Endothelial cell of umbilical vein (primary cell): ENCODE results near the gene METTL18. TPM values are rescaled to one million over a fixed set of nuclear protein-coding genes. Genes with fewer than 3 reads are reported as not detected.
A peak's percentile ranks its signal among the peaks of the same experiment; 100 is the strongest.

Experiments
- BruUV-seq: library from RNA; stranded (reverse); fragments of 400-500 nt; replicated peaks from 2 replicates; lab custom pipeline; 2021; lab: Mats Ljungman, UMichigan
- CTCF ChIA-PET: fragments of 300-600, 350-600 bp; sonication (Branson Sonifier 250); formaldehyde crosslinking; loops from one replicate; lab custom pipeline; 2021; ENCODE audit warnings: antibody characterized with exemption, inconsistent platforms; lab: Charles Lee
- POLR2A ChIA-PET: fragments of 300-600, 350-600 bp; sonication (Branson Sonifier 250); formaldehyde crosslinking; loops from one replicate; lab custom pipeline; 2021; ENCODE audit warnings: antibody characterized with exemption, inconsistent platforms; lab: Charles Lee
- DNase-seq: peaks from one replicate; pipeline ENCODE4 v3.0.0-alpha.2; 2011; ENCODE audit warnings: low read depth, low spot score
- FAIRE-seq: peaks from 2 replicates; lab custom pipeline; 2011; peaks lifted over from hg19 to GRCh38; lab: Jason Lieb, UNC
- H2AFZ ChIP-seq: 2 replicates; pipeline ENCODE4 v1.6.0; 2012; ENCODE audit warnings: low read depth, low read length, control low read depth, inconsistent platforms
- H3K27ac ChIP-seq: 2 replicates; pipeline ENCODE4 v1.5.1; 2011; ENCODE audit warnings: low read depth, mild to moderate bottlenecking, control low read depth, low read length, moderate library complexity; ENCODE audit not compliant: insufficient read depth
- H3K27me3 ChIP-seq, 2 experiments: 2 replicates each; pipeline versions ENCODE4 v1.6.0 to v1.6.1; 2011; ENCODE audit warnings: low read length in 2 of 2, mixed read lengths in 1 of 2; ENCODE audit not compliant: control insufficient read depth in 2 of 2, insufficient read depth in 2 of 2
- H3K36me3 ChIP-seq, 2 experiments: 2 replicates in 1 of 2; 3 replicates in 1 of 2; pipeline ENCODE4 v1.5.1; 2011; ENCODE audit warnings: low read length in 2 of 2, mild to moderate bottlenecking in 1 of 2, moderate library complexity in 1 of 2; ENCODE audit not compliant: control insufficient read depth in 2 of 2, insufficient read depth in 2 of 2; ENCODE audit errors: extremely low read depth in 1 of 2
- H3K4me1 ChIP-seq: 3 replicates; pipeline ENCODE4 v1.5.1; 2011; ENCODE audit warnings: mild to moderate bottlenecking, low read length; ENCODE audit not compliant: control insufficient read depth, insufficient read depth; ENCODE audit errors: extremely low read depth
- H3K4me2 ChIP-seq: 2 replicates; pipeline ENCODE4 v1.6.1; 2011; ENCODE audit warnings: low read length, control low read depth, mixed read lengths; ENCODE audit not compliant: insufficient read depth
- H3K4me3 ChIP-seq, 3 experiments: fragments of 200-600 bp in 1 of 3; sonication (generic), shearing (Covaris generic) in 1 of 3; replicated peaks in 1 of 3; 2 replicates each; pipeline ENCODE4 v1.5.1; 2011 to 2016; ENCODE audit warnings: control low read depth in 3 of 3, low read length in 3 of 3, mild to moderate bottlenecking in 2 of 3, inconsistent platforms in 1 of 3, low read depth in 1 of 3, moderate library complexity in 1 of 3; ENCODE audit not compliant: insufficient read depth in 1 of 3
- H3K79me2 ChIP-seq: 2 replicates; pipeline ENCODE4 v1.6.0; 2012; ENCODE audit warnings: low read length, inconsistent platforms; ENCODE audit not compliant: control insufficient read depth, insufficient read depth
- H3K9ac ChIP-seq: replicated peaks from 2 replicates; pipeline ENCODE3; 2011; ENCODE audit warnings: low read length, control low read depth; ENCODE audit not compliant: insufficient read depth; ENCODE audit errors: extremely low read depth
- H3K9me1 ChIP-seq: replicated peaks from 3 replicates; pipeline ENCODE4 v1.6.0; 2011; ENCODE audit warnings: mild to moderate bottlenecking, low read length; ENCODE audit not compliant: control insufficient read depth, insufficient read depth; ENCODE audit errors: extremely low read depth
- H3K9me3 ChIP-seq: replicated peaks from 2 replicates; pipeline ENCODE4 v1.5.1; 2012; ENCODE audit warnings: low read length, inconsistent platforms; ENCODE audit not compliant: control insufficient read depth, insufficient read depth
- H4K20me1 ChIP-seq: replicated peaks from 2 replicates; pipeline ENCODE3; 2011; ENCODE audit warnings: mild to moderate bottlenecking, low read length; ENCODE audit not compliant: control insufficient read depth, insufficient read depth; ENCODE audit errors: extremely low read depth
- EZH2 ChIP-seq: IDR thresholded peaks from 2 replicates; pipeline ENCODE4 v1.6.1; 2012; ENCODE audit warnings: borderline replicate concordance, low read depth, mild to moderate bottlenecking, moderate library complexity, low read length, inconsistent platforms; ENCODE audit not compliant: severe bottlenecking
- FOS ChIP-seq: IDR thresholded peaks from 2 replicates; pipeline ENCODE4 v1.6.1; 2011; ENCODE audit warnings: mild to moderate bottlenecking, low read length, moderate library complexity, borderline replicate concordance; ENCODE audit not compliant: insufficient read depth
- GATA2 ChIP-seq: IDR thresholded peaks from 2 replicates; pipeline ENCODE4 v1.7.0; 2011; ENCODE audit warnings: low read depth, mild to moderate bottlenecking, moderate library complexity, mixed read lengths, low read length; ENCODE audit not compliant: insufficient read length, insufficient read depth
- JUN ChIP-seq: IDR thresholded peaks from 2 replicates; pipeline ENCODE4 v1.6.1; 2011; ENCODE audit warnings: borderline replicate concordance, low read depth; ENCODE audit not compliant: insufficient read length, insufficient read depth
- MYC ChIP-seq: IDR thresholded peaks from one replicate; pipeline ENCODE4 v1.6.1; 2011; ENCODE audit warnings: mild to moderate bottlenecking, low read depth, low read length
- POLR2A ChIP-seq: IDR thresholded peaks from 2 replicates; pipeline ENCODE4 v1.6.1; 2012; ENCODE audit warnings: low read depth, mild to moderate bottlenecking, control low read depth, low read length
- POLR2AphosphoS5 ChIP-seq: IDR thresholded peaks from 2 replicates; pipeline ENCODE4 v1.6.1; 2012; ENCODE audit warnings: low read depth, mild to moderate bottlenecking, control low read depth, low read length, moderate library complexity; ENCODE audit not compliant: insufficient read depth
- dilution Hi-C: fragments of 300-500 bp; cut with MboI; formaldehyde crosslinking; loops from one replicate; pipeline ENCODE4 v1.15.0; 2019; ENCODE audit warnings: low sequenced_read_pairs; ENCODE audit not compliant: extremely low pct_ligation_motif_present
- intact Hi-C: fragments of 100-400 bp; cut with micrococcal nuclease; formaldehyde crosslinking; loops from one replicate; pipeline ENCODE4 v1.10.0; 2022
- polyA plus RNA-seq, 4 experiments: library from polyadenylated mRNA; depleted of rRNA in 3 of 4; stranded (reverse) in 3 of 4; unstranded in 1 of 4; fragments of >200 nt; gene quantifications; 2 replicates each; pipeline versions ENCODE4 v1.2.1 to v1.2.3, GENCODE V29; 2011 to 2012; ENCODE audit warnings: missing spikeins in 1 of 4
- total RNA-seq: library from RNA; stranded (reverse); gene quantifications from 2 replicates; pipeline ENCODE4 v1.2.3, GENCODE V29; 2021
- TF ChIP-seq, protein P1 (sequence below), 2 donors: IDR thresholded peaks; 1 replicate in 1 of 2; 2 replicates in 1 of 2; pipeline ENCODE4 v1.5.1; 2011; ENCODE audit warnings: low read length in 2 of 2, mild to moderate bottlenecking in 2 of 2, moderate library complexity in 2 of 2, control low read depth in 1 of 2, inconsistent platforms in 1 of 2, low read depth in 1 of 2; ENCODE audit not compliant: insufficient read depth in 1 of 2; ENCODE audit errors: extremely low read depth in 1 of 2
- TF ChIP-seq, protein P2 (sequence below): IDR thresholded peaks from 2 replicates; pipeline ENCODE4 v1.6.1; 2011; ENCODE audit not compliant: insufficient read depth, insufficient read length

The METTL18 gene
- total and polyA plus RNA-seq, 2 donors (not counting 3 experiments of a cell fraction or from before 2014, with no cell fraction given), result 1.1 to 6.6 TPM

DNA sequence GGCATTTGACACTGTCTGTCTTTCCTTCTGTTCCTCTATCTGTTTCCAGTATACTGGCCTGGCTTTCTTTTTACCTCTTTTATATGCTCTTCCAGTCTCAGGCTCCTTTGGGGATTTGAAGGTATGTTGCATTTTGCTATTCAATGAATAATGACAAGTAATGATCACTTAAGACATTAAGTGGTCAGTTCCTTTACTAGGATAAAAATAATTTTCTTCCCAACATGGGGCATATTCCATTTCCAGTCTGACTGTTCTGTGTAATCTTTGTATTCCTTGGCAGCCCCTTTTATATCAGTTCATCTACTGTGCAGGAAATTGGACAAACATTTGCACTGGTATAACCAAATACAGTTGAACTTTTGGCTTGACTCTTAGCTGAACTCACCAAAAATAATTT is 15.6 kb downstream of the METTL18 start:
- intact Hi-C loops (no loop called here), dilution Hi-C loops (no loop called here)
- Histone ChIP-seq H3K79me2 (no peaks in the 10 kb centered on the region), H3K36me3 (no peaks in the 10 kb centered on the region), H3K27me3 (no peaks in the 10 kb centered on the region), H3K4me2 (peak overlapping the region; percentile 48), H3K4me3 (no peak overlapping the region), H3K27ac (peak overlapping the region; percentile 81), H4K20me1 (no peaks in the 10 kb centered on the region), H3K4me1 (peaks cover 35% of the 10 kb centered on the region), H2AFZ (no peak overlapping the region), H3K9ac (no peak overlapping the region), H3K9me3 (no peaks in the 10 kb centered on the region), H3K9me1 (no peaks in the 10 kb centered on the region)
- TF ChIP-seq, protein P1, sequence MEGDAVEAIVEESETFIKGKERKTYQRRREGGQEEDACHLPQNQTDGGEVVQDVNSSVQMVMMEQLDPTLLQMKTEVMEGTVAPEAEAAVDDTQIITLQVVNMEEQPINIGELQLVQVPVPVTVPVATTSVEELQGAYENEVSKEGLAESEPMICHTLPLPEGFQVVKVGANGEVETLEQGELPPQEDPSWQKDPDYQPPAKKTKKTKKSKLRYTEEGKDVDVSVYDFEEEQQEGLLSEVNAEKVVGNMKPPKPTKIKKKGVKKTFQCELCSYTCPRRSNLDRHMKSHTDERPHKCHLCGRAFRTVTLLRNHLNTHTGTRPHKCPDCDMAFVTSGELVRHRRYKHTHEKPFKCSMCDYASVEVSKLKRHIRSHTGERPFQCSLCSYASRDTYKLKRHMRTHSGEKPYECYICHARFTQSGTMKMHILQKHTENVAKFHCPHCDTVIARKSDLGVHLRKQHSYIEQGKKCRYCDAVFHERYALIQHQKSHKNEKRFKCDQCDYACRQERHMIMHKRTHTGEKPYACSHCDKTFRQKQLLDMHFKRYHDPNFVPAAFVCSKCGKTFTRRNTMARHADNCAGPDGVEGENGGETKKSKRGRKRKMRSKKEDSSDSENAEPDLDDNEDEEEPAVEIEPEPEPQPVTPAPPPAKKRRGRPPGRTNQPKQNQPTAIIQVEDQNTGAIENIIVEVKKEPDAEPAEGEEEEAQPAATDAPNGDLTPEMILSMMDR (IDR thresholded peaks at IDR 0.05; ENCODE audit: extremely low read depth in 1 of 2, insufficient read depth in 1 of 2, low read depth in 1 of 2, low read length in 2 of 2), result no peak
- TF ChIP-seq POLR2AphosphoS5 (no peak), GATA2 (peak; percentile 42)
- peak; percentile 78 for DNase-seq
- ChIA-PET POLR2A (no interaction called here), CTCF (interaction anchor here (1.2 kb wide), 1 partner anchor 177 kb away, joined by 3 read pairs; no protein-coding TSS in a partner anchor)
- no TSS peak for BruUV-seq
- FAIRE-seq, result no peak

DNA sequence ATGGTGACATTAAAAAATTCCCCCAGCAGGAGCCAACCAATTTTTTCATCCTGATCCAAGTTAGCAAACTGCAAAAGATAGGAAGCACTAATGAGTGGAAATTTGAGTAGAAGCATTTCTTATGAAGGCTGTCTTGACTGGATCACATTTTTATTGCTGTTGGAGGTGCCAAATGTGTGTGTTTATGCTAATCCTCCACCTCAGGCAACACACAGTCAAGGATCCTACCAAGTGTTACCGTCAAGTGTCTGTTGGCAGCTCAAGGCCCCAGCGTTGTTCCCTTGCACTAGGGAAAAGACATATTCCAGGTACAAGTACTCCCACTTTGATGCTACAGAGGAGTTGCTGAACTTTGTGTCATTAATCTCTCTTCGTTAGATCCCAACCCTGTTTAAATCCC is 18.3 kb downstream of the METTL18 start:
- Histone ChIP-seq H3K27me3 (peaks cover 1 to 2% of the 10 kb centered on the region in 2 experiments), H2AFZ (no peak overlapping the region), H3K27ac (no peak overlapping the region), H3K79me2 (no peaks in the 10 kb centered on the region), H3K9ac (no peak overlapping the region), H3K4me3 (no peak overlapping the region), H3K4me1 (peaks cover 23% of the 10 kb centered on the region), H3K4me2 (no peak overlapping the region), H3K9me1 (no peaks in the 10 kb centered on the region), H3K9me3 (no peaks in the 10 kb centered on the region), H4K20me1 (no peaks in the 10 kb centered on the region), H3K36me3 (no peaks in the 10 kb centered on the region)
- POLR2A ChIA-PET, result no interaction called here
- no peak for TF ChIP-seq POLR2AphosphoS5
- no peak for TF ChIP-seq FOS
- TF ChIP-seq, protein P2, sequence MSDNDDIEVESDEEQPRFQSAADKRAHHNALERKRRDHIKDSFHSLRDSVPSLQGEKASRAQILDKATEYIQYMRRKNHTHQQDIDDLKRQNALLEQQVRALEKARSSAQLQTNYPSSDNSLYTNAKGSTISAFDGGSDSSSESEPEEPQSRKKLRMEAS, result no peak
- no peak for TF ChIP-seq MYC
- no peak for TF ChIP-seq EZH2
- TF ChIP-seq JUN, result no peak
- no peak for TF ChIP-seq POLR2A
- no peak for DNase-seq
- BruUV-seq, result no TSS peak
- no peak for FAIRE-seq
- CTCF ChIA-PET, result no interaction called here
- dilution Hi-C loops, result no loop called here
- intact Hi-C loops, result no loop called here
